H1 (cell line): Measurements from ENCODE around the gene IFNL1. TPM values are rescaled to one million over a fixed set of nuclear protein-coding genes. Genes with fewer than 3 reads are reported as not detected.

ENCODE experiments used
- CTCF ChIA-PET: fragments of 300-600 bp; sonication (Branson Sonifier 250); formaldehyde crosslinking; loops from one replicate; lab custom pipeline; 2021; ENCODE audit not compliant: partially characterized antibody; lab: Charles Lee
- POLR2A ChIA-PET: fragments of 300-600 bp; sonication (Branson Sonifier 250); formaldehyde crosslinking; loops from one replicate; lab custom pipeline; 2021; ENCODE audit warnings: inconsistent platforms; ENCODE audit not compliant: partially characterized antibody; lab: Charles Lee
- DNase-seq, 2 experiments: peaks; one replicate each; pipeline versions ENCODE4 v3.0.0 to v3.0.0-alpha.2; 2010 to 2022; ENCODE audit warnings: low spot score in 2 of 2, low read depth in 1 of 2, mixed read lengths in 1 of 2
- FAIRE-seq: peaks from 2 replicates; lab custom pipeline; 2011; peaks lifted over from hg19 to GRCh38; lab: Jason Lieb, UNC
- H2AFZ ChIP-seq: 2 replicates; pipeline ENCODE4 v1.8.1; 2012; ENCODE audit warnings: low read length, inconsistent platforms
- H2AK5ac ChIP-seq: 2 replicates; pipeline ENCODE4 v1.6.1; 2013; ENCODE audit warnings: low read depth, low read length
- H2BK120ac ChIP-seq: replicated peaks from 2 replicates; pipeline ENCODE3; 2013; ENCODE audit warnings: low read depth, low read length, inconsistent platforms
- H2BK12ac ChIP-seq: 2 replicates; pipeline ENCODE4 v1.6.1; 2013; ENCODE audit warnings: low read depth, low read length
- H2BK15ac ChIP-seq: 2 replicates; pipeline ENCODE4 v1.6.1; 2013; ENCODE audit warnings: low read length
- H2BK20ac ChIP-seq: 2 replicates; pipeline ENCODE4 v1.6.1; 2013; ENCODE audit warnings: low read length
- H2BK5ac ChIP-seq: 2 replicates; pipeline ENCODE4 v1.6.1; 2013; ENCODE audit warnings: low read depth, low read length
- H3K14ac ChIP-seq: 2 replicates; pipeline ENCODE4 v1.6.1; 2013; ENCODE audit warnings: inconsistent platforms; ENCODE audit not compliant: insufficient read length
- H3K18ac ChIP-seq: 2 replicates; pipeline ENCODE4 v1.6.1; 2013; ENCODE audit warnings: low read length; ENCODE audit errors: extremely low read depth
- H3K23ac ChIP-seq: 2 replicates; pipeline ENCODE4 v1.6.1; 2013; ENCODE audit warnings: inconsistent platforms; ENCODE audit not compliant: insufficient read length
- H3K23me2 ChIP-seq: 2 replicates; pipeline ENCODE4 v1.6.1; 2013; ENCODE audit warnings: low read depth, low read length
- H3K27ac ChIP-seq: 2 replicates; pipeline ENCODE4 v1.6.1; 2011; ENCODE audit warnings: low read depth, low read length, inconsistent platforms
- H3K27me3 ChIP-seq, 4 experiments: replicated peaks in 1 of 4; 1 replicate in 1 of 4; 2 replicates in 3 of 4; pipeline versions ENCODE4 v1.6.1 to v1.8.1; 2011 to 2013; ENCODE audit warnings: low read length in 3 of 4, mild to moderate bottlenecking in 3 of 4, inconsistent platforms in 2 of 4, mixed read lengths in 2 of 4, moderate library complexity in 1 of 4; ENCODE audit not compliant: control insufficient read depth in 3 of 4, insufficient read depth in 3 of 4; ENCODE audit errors: extremely low read depth in 1 of 4
- H3K36me3 ChIP-seq, 4 experiments: 2 replicates each; pipeline versions ENCODE4 v1.6.1 to v1.8.1; 2011 to 2013; ENCODE audit warnings: mild to moderate bottlenecking in 4 of 4, low read length in 3 of 4, moderate library complexity in 2 of 4, control low read depth in 1 of 4, inconsistent platforms in 1 of 4; ENCODE audit not compliant: insufficient read depth in 4 of 4, control insufficient read depth in 2 of 4
- H3K4ac ChIP-seq: replicated peaks from 2 replicates; pipeline ENCODE3; 2013; ENCODE audit warnings: low read length, low read depth, mixed read lengths, inconsistent platforms; ENCODE audit not compliant: insufficient read length
- H3K4me1 ChIP-seq, 4 experiments: replicated peaks in 1 of 4; 1 replicate in 1 of 4; 2 replicates in 3 of 4; pipeline versions ENCODE4 v1.6.1 to v1.8.1; 2011 to 2013; ENCODE audit warnings: low read length in 3 of 4, inconsistent platforms in 2 of 4, mixed read lengths in 1 of 4; ENCODE audit not compliant: insufficient read depth in 4 of 4, control insufficient read depth in 3 of 4
- H3K4me2 ChIP-seq, 2 experiments: 2 replicates each; pipeline versions ENCODE4 v1.6.1 to v1.8.1; 2011 to 2013; ENCODE audit warnings: low read depth in 2 of 2, low read length in 2 of 2, control low read depth in 1 of 2, inconsistent platforms in 1 of 2, mild to moderate bottlenecking in 1 of 2; ENCODE audit not compliant: insufficient read depth in 1 of 2
- H3K4me3 ChIP-seq, 4 experiments: fragments of 200-600, 300-600 bp in 1 of 4; sonication (generic), shearing (Covaris generic), sonication (Bioruptor Twin) in 1 of 4; 2 replicates each; pipeline versions ENCODE4 v1.5.1 to v1.8.1; 2011 to 2016; ENCODE audit warnings: low read length in 4 of 4, low read depth in 3 of 4, control low read depth in 2 of 4, inconsistent platforms in 2 of 4, mild to moderate bottlenecking in 2 of 4, mixed read lengths in 1 of 4, moderate library complexity in 1 of 4; ENCODE audit not compliant: insufficient read depth in 2 of 4; ENCODE audit errors: extremely low read depth in 1 of 4
- H3K56ac ChIP-seq: replicated peaks from 2 replicates; pipeline ENCODE3; 2013; ENCODE audit warnings: low read depth, mild to moderate bottlenecking, mixed read lengths, low read length, inconsistent platforms; ENCODE audit not compliant: insufficient read length
- H3K79me1 ChIP-seq: 2 replicates; pipeline ENCODE4 v1.6.1; 2013; ENCODE audit warnings: low read depth, low read length, control low read depth
- H3K79me2 ChIP-seq, 2 experiments: 2 replicates each; pipeline versions ENCODE4 v1.6.1 to v1.8.1; 2012 to 2013; ENCODE audit warnings: low read length in 2 of 2, mild to moderate bottlenecking in 2 of 2, inconsistent platforms in 1 of 2; ENCODE audit not compliant: insufficient read depth in 2 of 2, control insufficient read depth in 1 of 2
- H3K9ac ChIP-seq, 4 experiments: replicated peaks in 1 of 4; 1 replicate in 1 of 4; 2 replicates in 3 of 4; pipeline versions ENCODE4 v1.6.1 to v1.8.1; 2011 to 2013; ENCODE audit warnings: low read depth in 3 of 4, low read length in 3 of 4, control low read depth in 2 of 4, mild to moderate bottlenecking in 2 of 4, moderate library complexity in 2 of 4, inconsistent platforms in 1 of 4; ENCODE audit errors: extremely low read depth in 1 of 4
- H3K9me3 ChIP-seq, 2 experiments: 2 replicates each; pipeline versions ENCODE4 v1.6.1 to v1.8.1; 2012 to 2013; ENCODE audit warnings: mild to moderate bottlenecking in 2 of 2, moderate library complexity in 2 of 2, control low read depth in 1 of 2, inconsistent platforms in 1 of 2, low read depth in 1 of 2, low read length in 1 of 2, mixed read lengths in 1 of 2; ENCODE audit not compliant: insufficient read depth in 2 of 2
- H4K20me1 ChIP-seq, 2 experiments: replicated peaks in 1 of 2; 2 replicates each; pipeline versions ENCODE3 to v1.8.1; 2011 to 2013; ENCODE audit warnings: inconsistent platforms in 2 of 2, low read length in 2 of 2, mild to moderate bottlenecking in 1 of 2; ENCODE audit not compliant: insufficient read depth in 2 of 2, control insufficient read depth in 1 of 2
- H4K5ac ChIP-seq: 2 replicates; pipeline ENCODE4 v1.6.1; 2013; ENCODE audit warnings: low read length, low read depth, mixed read lengths, inconsistent platforms; ENCODE audit not compliant: insufficient read length
- H4K8ac ChIP-seq: 2 replicates; pipeline ENCODE4 v1.8.0; 2013; ENCODE audit warnings: mild to moderate bottlenecking, moderate library complexity, low read length, inconsistent platforms; ENCODE audit not compliant: insufficient read depth; ENCODE audit errors: extremely low read depth
- H4K91ac ChIP-seq: replicated peaks from 2 replicates; pipeline ENCODE3; 2013; ENCODE audit warnings: low read length, mixed read lengths, inconsistent platforms; ENCODE audit not compliant: insufficient read length
- BACH1 ChIP-seq: IDR thresholded peaks from 2 replicates; pipeline ENCODE4 v1.6.1; 2012; ENCODE audit warnings: low read length, improper control_type of control experiment
- CEBPB ChIP-seq: IDR thresholded peaks from 2 replicates; pipeline ENCODE4 v1.6.1; 2012; ENCODE audit warnings: low read depth, low read length
- CHD1 ChIP-seq: IDR thresholded peaks from 2 replicates; pipeline ENCODE4 v1.6.1; 2012; ENCODE audit warnings: low read depth, low read length, improper control_type of control experiment
- EGR1 ChIP-seq: IDR thresholded peaks from 2 replicates; pipeline ENCODE4 v1.6.1; 2011; ENCODE audit warnings: low read depth, low read length, borderline replicate concordance
- HDAC6 ChIP-seq: IDR thresholded peaks from one replicate; pipeline ENCODE4 v1.7.1; 2012; ENCODE audit warnings: low read depth, mild to moderate bottlenecking, inconsistent platforms, low read length, moderate library complexity
- NANOG ChIP-seq: IDR thresholded peaks from 2 replicates; pipeline ENCODE4 v1.6.1; 2011; ENCODE audit warnings: low read length, low read depth, mild to moderate bottlenecking, inconsistent platforms; ENCODE audit not compliant: insufficient read depth, poor library complexity, severe bottlenecking
- POLR2A ChIP-seq, 2 experiments: IDR thresholded peaks; 1 replicate in 1 of 2; 2 replicates in 1 of 2; pipeline ENCODE4 v1.6.1; 2011; ENCODE audit warnings: low read depth in 2 of 2, low read length in 2 of 2, mild to moderate bottlenecking in 2 of 2; ENCODE audit errors: control extremely low read depth in 1 of 2
- SIN3A ChIP-seq, 2 experiments: IDR thresholded peaks in 1 of 2; conservative IDR thresholded peaks in 1 of 2; 2 replicates each; pipeline ENCODE4 v1.6.1; 2011 to 2012; ENCODE audit warnings: low read length in 2 of 2, improper control_type of control experiment in 1 of 2, low read depth in 1 of 2, mild to moderate bottlenecking in 1 of 2
- SIX5 ChIP-seq: IDR thresholded peaks from 2 replicates; pipeline ENCODE4 v1.6.1; 2011; ENCODE audit warnings: mild to moderate bottlenecking, low read depth, low read length
- SP1 ChIP-seq: IDR thresholded peaks from 2 replicates; pipeline ENCODE4 v1.6.1; 2011; ENCODE audit warnings: low read depth, low read length
- SP2 ChIP-seq: IDR thresholded peaks from 2 replicates; pipeline ENCODE4 v1.6.1; 2012; ENCODE audit warnings: mild to moderate bottlenecking, low read length, inconsistent platforms
- TAF1 ChIP-seq: IDR thresholded peaks from 2 replicates; pipeline ENCODE4 v1.6.1; 2011; ENCODE audit warnings: mild to moderate bottlenecking, low read depth, low read length
- TAF7 ChIP-seq: optimal IDR thresholded peaks from 2 replicates; pipeline ENCODE3; 2011; ENCODE audit warnings: low read depth, mild to moderate bottlenecking, inconsistent platforms, low read length, moderate library complexity, borderline replicate concordance
- TEAD4 ChIP-seq: IDR thresholded peaks from 2 replicates; pipeline ENCODE4 v1.6.1; 2012; ENCODE audit warnings: low read depth, low read length, inconsistent platforms, mixed read lengths
- ZNF274 ChIP-seq: IDR thresholded peaks from 2 replicates; pipeline ENCODE4 v1.7.0; 2012; ENCODE audit warnings: low read length, borderline replicate concordance; ENCODE audit errors: extremely low read depth
- polyA plus RNA-seq, 7 experiments: library from polyadenylated mRNA; depleted of rRNA in 3 of 7; stranded (reverse) in 5 of 7; unstranded in 2 of 7; fragments of >200 nt in 5 of 7; fragments of 200-250 nt in 2 of 7; gene quantifications; 1 replicate in 5 of 7; 2 replicates in 1 of 7; 4 replicates in 1 of 7; pipeline versions ENCODE4 v1.2.1 to v1.2.3, GENCODE V29; 2011 to 2013; ENCODE audit warnings: missing spikeins in 2 of 7, mixed read lengths in 2 of 7
- total RNA-seq: library from RNA; stranded (reverse); fragmentation: NEBNext Ultra II Directional; extraction: Animal tissue kit (Norgen Biotek cat#: 25700); gene quantifications from 2 replicates; pipeline ENCODE4 v1.2.1, GENCODE V29; 2021
- TF ChIP-seq, protein P1 (sequence below): IDR thresholded peaks from 2 replicates; pipeline ENCODE4 v1.6.1; 2011; ENCODE audit warnings: low read length, improper control_type of control experiment

IFNL1 gene
- total and polyA plus RNA-seq, 2 of the 8 experiments (the other 6 are each of a cell fraction or from before 2014, with no cell fraction given) = not detected

DNA sequence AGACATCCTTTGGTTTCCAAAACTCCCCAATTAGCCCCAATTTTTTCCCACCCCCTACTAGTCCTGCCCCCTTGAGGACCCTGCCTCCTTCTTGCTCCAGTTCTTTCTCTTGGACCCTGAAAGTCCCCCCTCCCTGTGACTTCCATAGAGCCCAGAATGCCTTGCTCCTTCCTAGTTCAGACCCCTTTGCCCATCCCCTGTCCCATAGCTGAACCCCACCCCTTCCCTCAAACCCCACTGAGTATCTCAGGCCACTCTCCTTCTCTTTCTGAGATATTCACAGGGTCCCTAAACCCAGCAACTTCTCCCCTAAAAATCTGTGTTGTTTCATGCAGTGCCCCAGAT lies 25.6 kb downstream of the IFNL1 start:
- Histone ChIP-seq H2AK5ac (no peak overlapping the region), H3K4me1 (peaks cover 2 to 8% (median 3%) of the 10 kb centered on the region in 4 experiments; a peak in 5 of 7 replicates), H2BK20ac (no peak overlapping the region), H3K9me3 (no peaks in the 10 kb centered on the region), H4K5ac (no peak overlapping the region), H3K27ac (no peak overlapping the region), H3K14ac (no peak overlapping the region), H2BK120ac (no peak overlapping the region), H3K79me1 (no peaks in the 10 kb centered on the region), H3K18ac (no peak overlapping the region), H3K9ac (no peak overlapping the region), H3K56ac (no peak overlapping the region), H4K8ac (no peak overlapping the region), H4K91ac (no peak overlapping the region), H3K27me3 (peaks cover 0 to 14% (median 12%) of the 10 kb centered on the region in 4 experiments; a peak in 4 of 7 replicates), H3K4ac (no peak overlapping the region), H3K4me3 (no peak overlapping the region), H2BK12ac (no peak overlapping the region), H3K23ac (no peak overlapping the region), H3K23me2 (peaks cover 7% of the 10 kb centered on the region; the same call in 1 of the 2 replicates), H2AFZ (no peak overlapping the region), H3K79me2 (no peaks in the 10 kb centered on the region), H3K36me3 (no peaks in the 10 kb centered on the region), H4K20me1 (peaks cover 0 to 7% of the 10 kb centered on the region in 2 experiments), H2BK15ac (no peak overlapping the region), H3K4me2 (no peak overlapping the region), H2BK5ac (no peak overlapping the region)
- DNase-seq = no peak
- ChIA-PET POLR2A (interaction anchor here (1.2 kb wide), 1 partner anchor 10 kb away, joined by 3 read pairs; no protein-coding TSS in a partner anchor), CTCF (interaction anchor here (0.7 to 1.6 kb wide), 2 partner anchors 12 to 74 kb away, joined by 4 to 7 read pairs; no protein-coding TSS in a partner anchor)
- no peak for FAIRE-seq
- TF ChIP-seq NANOG (no peak), CEBPB (no peak), SP1 (no peak), ZNF274 (no peak), SP2 (no peak), TEAD4 (no peak), TAF1 (no peak), CHD1 (no peak), BACH1 (no peak), EGR1 (no peak), TAF7 (no peak), SIX5 (no peak), POLR2A (IDR thresholded peaks at IDR 0.05; ENCODE audit: control extremely low read depth in 1 of 2, low read depth in 2 of 2, low read length in 2 of 2) (no peak), HDAC6 (no peak), SIN3A (conservative IDR thresholded peaks at IDR 0.05 in 1 of 2, IDR thresholded peaks at IDR 0.05 in 1 of 2; ENCODE audit: low read depth in 1 of 2, low read length in 2 of 2) (no peak)
- TF ChIP-seq, protein P1, sequence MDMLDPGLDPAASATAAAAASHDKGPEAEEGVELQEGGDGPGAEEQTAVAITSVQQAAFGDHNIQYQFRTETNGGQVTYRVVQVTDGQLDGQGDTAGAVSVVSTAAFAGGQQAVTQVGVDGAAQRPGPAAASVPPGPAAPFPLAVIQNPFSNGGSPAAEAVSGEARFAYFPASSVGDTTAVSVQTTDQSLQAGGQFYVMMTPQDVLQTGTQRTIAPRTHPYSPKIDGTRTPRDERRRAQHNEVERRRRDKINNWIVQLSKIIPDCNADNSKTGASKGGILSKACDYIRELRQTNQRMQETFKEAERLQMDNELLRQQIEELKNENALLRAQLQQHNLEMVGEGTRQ = no peak
